ENCODE measurements around the gene NCOA5. TPM values are rescaled to one million over a fixed set of nuclear protein-coding genes. Genes with fewer than 3 reads are reported as not detected.

The NCOA5 gene
- total RNA-seq, 1 donor from 2014 or later: 42.9 TPM

- H3K27ac Mint-ChIP-seq (ENCODE audit: unreplicated experiment): no peak overlapping the region
- no peak for DNase-seq
- H3K9me3 Mint-ChIP-seq (ENCODE audit: unreplicated experiment): no peaks in the 10 kb centered on the region
- H3K4me3 Mint-ChIP-seq (ENCODE audit: unreplicated experiment): no peak overlapping the region
- peaks cover 6% of the 10 kb centered on the region for H3K4me1 Mint-ChIP-seq (ENCODE audit: low read depth, unreplicated experiment)
- H3K27me3 Mint-ChIP-seq (ENCODE audit: unreplicated experiment): no peaks in the 10 kb centered on the region
- TF ChIP-seq CTCF (IDR thresholded peaks at IDR 0.05; ENCODE audit: partially characterized antibody, unreplicated experiment): no peak
- H3K36me3 Mint-ChIP-seq (ENCODE audit: unreplicated experiment): peaks cover 6% of the 10 kb centered on the region
These were observed 16.7 kb downstream of the NCOA5 start for GRCh38 chr20:46073024-46073423.

GRCh38 chr20:46071573-46071972, 18.2 kb downstream of the NCOA5 start:
- Mint-ChIP-seq H3K36me3 (ENCODE audit: unreplicated experiment) (peaks cover 6% of the 10 kb centered on the region), H3K9me3 (ENCODE audit: unreplicated experiment) (no peaks in the 10 kb centered on the region), H3K4me3 (ENCODE audit: unreplicated experiment) (no peak overlapping the region), H3K27ac (ENCODE audit: unreplicated experiment) (no peak overlapping the region), H3K4me1 (ENCODE audit: low read depth, unreplicated experiment) (peaks cover 6% of the 10 kb centered on the region), H3K27me3 (ENCODE audit: unreplicated experiment) (no peaks in the 10 kb centered on the region)
- no peak for TF ChIP-seq CTCF (IDR thresholded peaks at IDR 0.05; ENCODE audit: partially characterized antibody, unreplicated experiment)
- DNase-seq: no peak

- no peak for DNase-seq
- TF ChIP-seq CTCF (IDR thresholded peaks at IDR 0.05; ENCODE audit: partially characterized antibody, unreplicated experiment): no peak
- Mint-ChIP-seq H3K27me3 (ENCODE audit: unreplicated experiment) (no peaks in the 10 kb centered on the region), H3K9me3 (ENCODE audit: unreplicated experiment) (no peaks in the 10 kb centered on the region), H3K4me3 (ENCODE audit: unreplicated experiment) (no peak overlapping the region), H3K36me3 (ENCODE audit: unreplicated experiment) (peaks cover 10% of the 10 kb centered on the region), H3K4me1 (ENCODE audit: low read depth, unreplicated experiment) (peaks cover 5% of the 10 kb centered on the region), H3K27ac (ENCODE audit: unreplicated experiment) (no peak overlapping the region)
These were observed 19.4 kb downstream of the NCOA5 start for GRCh38 chr20:46070215-46070900.

- no peaks in the 10 kb centered on the region for H3K27me3 Mint-ChIP-seq (ENCODE audit: unreplicated experiment)
- no peak overlapping the region for H3K27ac Mint-ChIP-seq (ENCODE audit: unreplicated experiment)
- H3K4me1 Mint-ChIP-seq (ENCODE audit: low read depth, unreplicated experiment): peaks cover 19% of the 10 kb centered on the region
- no peak for DNase-seq
- H3K9me3 Mint-ChIP-seq (ENCODE audit: unreplicated experiment): peaks cover 2% of the 10 kb centered on the region
- peaks cover 15% of the 10 kb centered on the region for H3K36me3 Mint-ChIP-seq (ENCODE audit: unreplicated experiment)
- no peak overlapping the region for H3K4me3 Mint-ChIP-seq (ENCODE audit: unreplicated experiment)
- TF ChIP-seq CTCF (IDR thresholded peaks at IDR 0.05; ENCODE audit: partially characterized antibody, unreplicated experiment): no peak
These were observed 24.1 kb downstream of the NCOA5 start for GRCh38 chr20:46065691-46066090.

- Mint-ChIP-seq H3K4me1 (ENCODE audit: low read depth, unreplicated experiment) (peaks cover 24% of the 10 kb centered on the region), H3K4me3 (ENCODE audit: unreplicated experiment) (no peak overlapping the region), H3K27me3 (ENCODE audit: unreplicated experiment) (no peaks in the 10 kb centered on the region), H3K9me3 (ENCODE audit: unreplicated experiment) (peaks cover 2% of the 10 kb centered on the region), H3K36me3 (ENCODE audit: unreplicated experiment) (peaks cover 15% of the 10 kb centered on the region), H3K27ac (ENCODE audit: unreplicated experiment) (no peak overlapping the region)
- DNase-seq: no peak
- TF ChIP-seq CTCF (IDR thresholded peaks at IDR 0.05; ENCODE audit: partially characterized antibody, unreplicated experiment): no peak
These were observed 24.8 kb downstream of the NCOA5 start for GRCh38 chr20:46065006-46065405.
